Activated naive CD8-positive, alpha-beta T cell treated with anti-CD3 and anti-CD28 coated beads, Interleukin-2, amount 50 U/mL, for 24 hours (primary cell): ENCODE data around the gene JAKMIP2.

Experiments used
- ATAC-seq: fragments of 150-1000 bp; cut with Tn5 transposase; one replicate; pipeline ENCODE4 v1.10.0; 2021
- DNase-seq: peaks from one replicate; pipeline ENCODE4 v3.0.0; 2021
- H3K27ac Mint-ChIP-seq: one replicate; pipeline ENCODE4 v1.8.0; 2021; ENCODE audit warnings: mild to moderate bottlenecking, mixed read lengths
- H3K27me3 Mint-ChIP-seq: one replicate; pipeline ENCODE4 v1.8.0; 2021; ENCODE audit warnings: mixed read lengths
- H3K36me3 Mint-ChIP-seq: one replicate; pipeline ENCODE4 v1.8.0; 2021; ENCODE audit warnings: low read depth, mixed read lengths
- H3K4me1 Mint-ChIP-seq: one replicate; pipeline ENCODE4 v1.8.0; 2021; ENCODE audit warnings: mixed read lengths
- H3K4me3 Mint-ChIP-seq: one replicate; pipeline ENCODE4 v1.8.0; 2021; ENCODE audit warnings: mild to moderate bottlenecking, moderate library complexity, mixed read lengths
- H3K9me3 Mint-ChIP-seq: one replicate; pipeline ENCODE4 v1.8.0; 2021; ENCODE audit warnings: mixed read lengths

JAKMIP2 gene

DNA sequence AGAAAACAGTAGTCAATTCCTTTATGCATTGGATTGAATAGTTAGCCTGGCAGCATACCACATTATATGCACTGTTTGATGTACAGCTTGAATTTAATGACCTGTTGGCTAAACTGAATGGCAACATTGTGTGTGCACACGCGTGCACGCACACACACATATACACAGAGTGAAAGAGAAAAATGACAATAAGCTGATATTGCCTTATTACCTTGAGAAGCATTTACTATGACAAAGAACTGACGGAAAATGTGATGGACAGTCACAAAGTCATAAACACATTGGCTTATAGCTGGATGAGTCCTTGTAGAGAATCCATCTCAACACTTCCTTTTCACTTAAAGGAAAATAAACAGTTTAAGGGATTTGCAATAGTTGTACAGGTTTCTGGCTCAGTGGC is 15.5 kb downstream of the JAKMIP2 start:
- no peak for ATAC-seq
- no peak overlapping the region for H3K27ac Mint-ChIP-seq
- peaks cover 3% of the 10 kb centered on the region for H3K9me3 Mint-ChIP-seq
- no peaks in the 10 kb centered on the region for H3K4me1 Mint-ChIP-seq
- DNase-seq = no peak
- no peaks in the 10 kb centered on the region for H3K36me3 Mint-ChIP-seq
- no peak overlapping the region for H3K4me3 Mint-ChIP-seq
- H3K27me3 Mint-ChIP-seq = no peaks in the 10 kb centered on the region

DNA sequence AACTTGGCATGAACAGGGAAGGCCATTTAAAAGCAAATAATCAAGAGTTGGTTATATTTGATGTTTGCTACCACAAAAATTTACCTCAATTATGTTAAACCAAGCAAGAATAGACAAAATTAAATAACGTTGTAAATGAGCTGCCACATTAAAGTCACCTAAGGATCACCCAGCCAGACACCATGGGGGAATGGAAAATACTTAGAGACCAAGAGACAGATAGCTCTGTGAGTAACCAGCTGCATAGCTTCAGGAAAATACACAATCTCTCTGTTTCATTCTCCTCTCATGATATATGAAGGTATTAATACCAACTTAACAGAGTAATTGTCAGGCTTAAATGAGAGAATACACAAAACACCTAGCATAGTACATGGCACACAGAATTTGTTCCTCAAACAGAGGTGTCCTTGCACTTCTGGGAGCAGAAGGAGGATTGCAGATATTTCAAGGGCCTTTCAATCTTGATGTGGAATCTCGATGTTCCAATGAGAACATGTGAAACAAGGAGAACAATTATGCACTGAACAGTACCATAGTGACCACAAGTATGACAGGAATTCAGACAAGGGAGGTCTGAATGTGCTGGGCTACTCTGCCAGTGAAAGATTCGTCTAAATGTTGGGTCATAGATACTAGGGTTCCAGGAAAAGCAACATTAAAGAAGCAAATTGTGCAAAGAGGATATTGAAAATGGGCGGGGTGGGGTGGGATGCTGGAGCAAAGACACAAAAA is 18.6 kb downstream of the JAKMIP2 start:
- no peaks in the 10 kb centered on the region for H3K27me3 Mint-ChIP-seq
- DNase-seq (no peak), ATAC-seq (no peak)
- H3K27ac Mint-ChIP-seq = no peak overlapping the region
- no peaks in the 10 kb centered on the region for H3K4me1 Mint-ChIP-seq
- no peak overlapping the region for H3K4me3 Mint-ChIP-seq
- H3K9me3 Mint-ChIP-seq = peaks cover 3% of the 10 kb centered on the region
- no peaks in the 10 kb centered on the region for H3K36me3 Mint-ChIP-seq

DNA sequence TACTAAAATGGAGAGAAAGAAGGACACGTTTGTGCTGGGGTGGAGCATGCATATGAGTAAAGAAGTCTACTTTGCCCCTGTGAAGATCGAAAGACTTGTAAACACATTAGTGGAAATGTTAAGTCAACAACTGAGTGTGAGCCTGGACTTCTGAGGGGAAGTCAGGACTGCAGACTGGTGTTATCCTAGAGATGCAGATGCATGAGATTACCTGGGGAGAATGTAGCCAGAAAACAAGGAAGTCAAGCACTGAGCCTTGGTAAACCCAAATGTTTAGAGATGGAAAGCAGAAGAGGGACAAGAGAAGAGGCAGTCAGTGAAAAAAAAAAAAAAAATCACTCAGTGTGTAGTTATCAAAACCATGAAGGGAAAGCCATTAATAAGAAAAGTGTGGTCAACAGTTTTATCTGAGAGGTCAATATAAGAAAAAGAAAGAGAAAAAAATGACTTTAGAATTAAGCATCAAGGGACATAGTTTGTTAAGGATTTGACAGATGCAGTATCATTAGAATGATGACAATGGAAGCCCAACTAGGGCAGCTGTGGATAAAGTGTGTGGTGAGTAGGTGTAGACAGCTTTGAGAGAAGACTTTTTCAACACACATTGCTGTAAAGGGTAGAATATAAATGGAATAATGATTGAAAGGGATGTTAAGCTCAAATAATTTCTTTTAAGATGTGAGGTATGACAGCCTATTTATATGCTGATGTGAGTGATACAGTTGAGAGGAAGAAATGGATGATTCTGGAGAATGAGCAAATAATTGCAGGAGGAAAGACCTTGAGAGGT is 22.2 kb downstream of the JAKMIP2 start:
- no peak for DNase-seq
- Mint-ChIP-seq H3K27ac (no peak overlapping the region), H3K36me3 (no peaks in the 10 kb centered on the region), H3K27me3 (no peaks in the 10 kb centered on the region), H3K4me3 (no peak overlapping the region), H3K4me1 (no peaks in the 10 kb centered on the region), H3K9me3 (peaks cover 3% of the 10 kb centered on the region)
- no peak for ATAC-seq

DNA sequence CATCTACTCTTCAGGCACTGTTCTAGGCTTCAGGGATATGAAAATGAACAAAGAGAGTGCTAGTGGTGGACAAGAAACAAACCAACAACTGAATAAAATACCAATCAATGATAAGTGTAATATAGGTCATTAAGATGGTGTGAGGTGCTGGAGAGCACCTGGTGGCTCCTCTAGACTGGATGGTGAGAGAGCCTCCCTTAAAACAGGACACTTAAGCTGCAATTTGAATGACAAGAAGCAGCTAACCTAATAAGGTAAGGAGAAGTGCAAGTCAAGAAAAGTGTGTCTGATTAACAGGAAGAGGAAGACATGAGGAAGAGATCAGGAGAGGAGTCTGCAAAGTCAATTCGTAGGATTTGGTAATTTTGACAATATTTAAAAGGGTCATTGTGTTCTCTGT is 23.1 kb downstream of the JAKMIP2 start:
- H3K4me3 Mint-ChIP-seq = no peak overlapping the region
- no peaks in the 10 kb centered on the region for H3K36me3 Mint-ChIP-seq
- H3K27ac Mint-ChIP-seq = no peak overlapping the region
- H3K9me3 Mint-ChIP-seq = peaks cover 3% of the 10 kb centered on the region
- ATAC-seq (no peak), DNase-seq (no peak)
- H3K4me1 Mint-ChIP-seq = no peaks in the 10 kb centered on the region
- no peaks in the 10 kb centered on the region for H3K27me3 Mint-ChIP-seq

DNA sequence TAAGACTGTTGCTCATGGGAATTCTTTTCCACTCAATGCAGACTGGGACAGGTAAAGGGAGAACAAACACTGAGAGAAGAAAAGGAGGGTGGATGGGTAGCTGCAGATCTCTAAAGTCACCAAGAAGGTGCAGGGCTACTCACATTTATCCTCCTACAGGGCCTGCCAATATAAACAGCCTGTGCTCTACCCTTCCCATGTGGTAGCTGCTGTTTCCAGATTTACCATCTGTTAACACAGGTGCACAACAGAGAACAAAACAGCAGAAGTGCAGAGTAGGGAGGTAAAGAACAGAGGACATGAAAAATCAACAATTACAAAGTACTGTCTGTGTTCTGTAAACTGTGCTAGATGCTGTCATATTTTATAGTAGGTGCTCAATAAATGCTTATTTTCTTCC is 26.0 kb downstream of the JAKMIP2 start:
- no peak overlapping the region for H3K27ac Mint-ChIP-seq
- ATAC-seq (no peak), DNase-seq (no peak)
- H3K9me3 Mint-ChIP-seq = no peaks in the 10 kb centered on the region
- H3K27me3 Mint-ChIP-seq = no peaks in the 10 kb centered on the region
- H3K4me1 Mint-ChIP-seq = no peaks in the 10 kb centered on the region
- H3K4me3 Mint-ChIP-seq = no peak overlapping the region
- no peaks in the 10 kb centered on the region for H3K36me3 Mint-ChIP-seq

DNA sequence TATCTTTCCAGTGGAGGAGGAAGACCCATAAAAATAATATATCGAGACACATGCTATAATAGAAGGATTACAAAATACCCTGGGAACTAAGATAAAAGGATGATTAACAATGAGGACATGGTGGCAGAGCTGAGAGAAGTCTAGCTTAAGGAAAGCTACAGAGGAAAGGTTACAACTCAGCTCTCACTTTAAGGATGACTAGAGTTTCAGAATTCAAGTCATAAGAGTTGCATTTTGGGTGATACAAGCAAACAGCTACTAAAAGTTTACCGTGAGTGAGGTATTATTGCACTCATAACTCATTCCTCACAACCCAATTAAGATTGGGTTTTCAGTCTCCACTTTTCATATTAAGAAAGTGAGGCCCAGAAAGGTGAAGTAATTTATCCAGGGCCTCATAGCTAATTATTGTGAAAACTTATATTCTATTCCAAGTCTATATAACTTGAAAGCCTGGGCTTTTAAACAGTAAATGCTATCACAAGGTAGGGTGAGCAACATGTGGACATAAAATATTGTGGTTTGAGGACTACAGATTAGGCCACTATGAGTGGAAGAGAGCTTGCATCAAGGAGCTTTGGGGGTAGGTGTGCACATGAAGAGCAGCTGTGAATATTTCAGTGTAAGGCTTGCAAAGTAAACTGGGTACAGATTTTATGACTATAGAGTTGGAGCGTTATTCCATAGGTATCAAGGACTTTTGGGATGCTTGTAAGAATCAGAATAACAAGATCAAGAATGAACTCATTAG is 28.0 kb downstream of the JAKMIP2 start:
- Mint-ChIP-seq H3K27ac (no peak overlapping the region), H3K4me1 (no peaks in the 10 kb centered on the region), H3K27me3 (no peaks in the 10 kb centered on the region), H3K4me3 (no peak overlapping the region), H3K36me3 (peaks cover 3% of the 10 kb centered on the region), H3K9me3 (no peaks in the 10 kb centered on the region)
- ATAC-seq (no peak), DNase-seq (no peak)

DNA sequence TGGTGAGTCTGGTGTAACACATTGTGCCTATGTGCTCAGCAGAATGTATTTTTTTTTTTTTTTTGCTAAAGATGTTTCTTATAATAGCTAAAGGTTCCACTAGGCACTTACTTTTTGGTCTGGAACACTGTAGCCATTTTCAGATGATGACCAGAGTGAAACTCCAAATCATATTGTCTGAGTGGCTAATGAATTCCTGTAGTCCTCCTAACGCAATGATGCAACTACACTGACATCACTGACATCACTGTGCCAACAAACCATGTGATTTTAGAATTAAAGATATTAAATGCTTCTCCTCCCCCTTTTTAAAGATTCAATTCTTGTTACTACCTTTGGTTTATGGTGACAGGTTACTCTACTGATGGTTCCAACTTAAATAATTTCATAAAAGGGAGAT is 28.8 kb downstream of the JAKMIP2 start:
- H3K27me3 Mint-ChIP-seq = no peaks in the 10 kb centered on the region
- no peak overlapping the region for H3K27ac Mint-ChIP-seq
- DNase-seq (no peak), ATAC-seq (no peak)
- H3K4me3 Mint-ChIP-seq = no peak overlapping the region
- H3K36me3 Mint-ChIP-seq = peaks cover 3% of the 10 kb centered on the region
- H3K9me3 Mint-ChIP-seq = no peaks in the 10 kb centered on the region
- no peaks in the 10 kb centered on the region for H3K4me1 Mint-ChIP-seq

DNA sequence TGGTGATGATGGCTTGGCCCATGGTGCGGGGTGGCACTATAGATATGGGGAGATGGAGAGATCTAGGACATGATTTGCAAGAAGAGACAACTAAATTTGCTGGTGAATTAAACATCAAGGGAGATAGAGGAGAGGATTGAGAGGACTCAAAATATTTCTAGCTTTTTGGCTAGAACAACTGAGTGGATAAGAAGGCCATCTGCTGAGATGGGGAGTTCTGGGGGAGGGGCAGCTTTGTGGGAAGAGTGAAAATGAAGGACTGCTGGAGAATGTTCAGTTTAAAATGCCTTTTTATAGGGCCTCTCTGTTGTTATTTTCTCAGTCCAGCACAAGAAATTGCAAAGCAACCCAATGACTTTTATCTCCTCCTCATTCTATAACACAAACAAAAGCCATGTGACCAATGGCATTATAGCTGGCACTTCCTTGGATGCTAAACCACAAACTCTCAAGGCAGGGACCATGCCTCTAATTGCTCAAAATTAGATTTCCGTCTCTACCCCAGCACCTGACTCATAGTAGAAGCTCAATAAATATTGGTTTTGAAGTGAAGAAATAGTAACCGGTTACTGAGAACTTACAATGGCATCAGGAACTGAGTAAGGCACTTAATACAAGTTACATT is 29.8 kb downstream of the JAKMIP2 start:
- H3K36me3 Mint-ChIP-seq = peaks cover 3% of the 10 kb centered on the region
- no peaks in the 10 kb centered on the region for H3K4me1 Mint-ChIP-seq
- H3K27me3 Mint-ChIP-seq = no peaks in the 10 kb centered on the region
- H3K4me3 Mint-ChIP-seq = no peak overlapping the region
- no peaks in the 10 kb centered on the region for H3K9me3 Mint-ChIP-seq
- no peak overlapping the region for H3K27ac Mint-ChIP-seq
- ATAC-seq (no peak), DNase-seq (no peak)

DNA sequence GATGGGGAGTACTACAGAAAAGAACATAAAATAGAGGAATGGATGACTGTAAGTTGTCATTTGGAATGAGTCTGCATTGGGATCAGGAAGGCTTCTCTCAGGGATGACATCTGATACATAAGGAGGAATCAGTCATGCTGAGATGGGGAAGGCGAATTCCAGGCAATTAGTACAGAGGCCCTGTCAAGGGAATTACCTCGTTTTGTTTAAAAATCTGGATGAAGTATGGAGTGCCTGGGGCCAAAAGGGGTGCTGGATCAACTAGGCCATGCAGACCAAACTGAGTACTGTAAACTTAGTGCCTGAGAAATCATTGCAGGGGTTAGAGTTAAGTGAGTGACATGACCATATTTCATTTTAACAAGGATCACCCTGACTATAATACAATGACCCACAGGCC is 30.5 kb downstream of the JAKMIP2 start:
- no peak overlapping the region for H3K27ac Mint-ChIP-seq

DNA sequence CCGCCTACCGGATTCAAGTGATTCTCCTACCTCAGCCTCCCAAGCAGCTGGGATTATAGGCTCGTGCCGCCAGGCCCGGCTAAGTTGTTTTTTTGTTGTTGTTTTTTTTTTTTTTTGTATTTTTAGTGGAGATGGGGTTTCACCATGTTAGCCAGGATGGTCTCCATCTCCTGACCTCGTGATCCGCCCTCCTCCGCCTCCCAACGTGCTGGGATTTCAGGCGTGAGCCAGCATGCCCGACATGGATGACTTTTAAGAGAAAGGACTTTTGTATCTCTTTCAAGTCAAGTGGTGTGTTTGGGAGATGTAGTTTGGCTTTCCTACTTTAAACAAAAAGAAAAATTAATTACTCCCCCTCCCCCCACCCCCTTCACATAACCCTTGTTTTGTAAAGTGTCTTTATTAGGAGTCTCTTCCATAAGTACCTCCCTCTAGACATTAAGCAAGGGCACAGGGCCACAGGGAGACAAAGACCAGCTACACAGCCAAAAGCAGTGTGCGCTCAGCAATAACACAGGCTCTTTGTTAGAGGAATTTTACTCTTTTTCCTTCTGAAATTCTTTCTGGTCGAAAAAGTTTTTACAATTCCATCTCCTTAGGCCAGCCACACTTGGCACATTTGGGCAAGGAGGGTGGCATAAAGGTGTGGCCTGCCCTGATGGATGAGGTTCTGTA is 31.2 kb downstream of the JAKMIP2 start:
- ATAC-seq (no peak), DNase-seq (no peak)
- H3K4me1 Mint-ChIP-seq = no peaks in the 10 kb centered on the region
- no peaks in the 10 kb centered on the region for H3K27me3 Mint-ChIP-seq
- no peak overlapping the region for H3K27ac Mint-ChIP-seq
- peaks cover 3% of the 10 kb centered on the region for H3K36me3 Mint-ChIP-seq
- no peak overlapping the region for H3K4me3 Mint-ChIP-seq
- H3K9me3 Mint-ChIP-seq = no peaks in the 10 kb centered on the region

More for the DNA sequence above, 30.5 kb downstream of the JAKMIP2 start:
- Mint-ChIP-seq H3K9me3 (no peaks in the 10 kb centered on the region), H3K4me3 (no peak overlapping the region), H3K27me3 (no peaks in the 10 kb centered on the region), H3K4me1 (no peaks in the 10 kb centered on the region), H3K36me3 (peaks cover 3% of the 10 kb centered on the region)
- no peak for DNase-seq
- ATAC-seq = no peak

DNA sequence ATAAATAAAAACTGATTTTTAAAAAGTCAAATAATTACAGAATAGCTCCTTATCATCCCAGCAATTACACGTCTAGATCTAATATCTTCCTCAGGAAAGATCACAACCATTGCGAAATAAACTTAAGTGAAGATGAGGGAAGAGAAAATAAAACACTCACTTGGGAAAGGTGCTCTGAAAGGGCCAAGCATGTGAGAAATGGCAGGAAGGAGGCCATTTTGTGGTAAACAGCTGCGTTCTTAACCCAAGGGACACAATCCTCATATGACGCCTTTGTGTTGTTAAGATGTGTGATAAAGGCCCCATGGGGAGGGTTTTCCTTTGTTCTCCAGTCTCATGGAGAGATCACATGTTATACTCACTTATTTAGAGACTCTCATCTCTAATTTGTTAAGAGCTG is 32.5 kb downstream of the JAKMIP2 start:
- DNase-seq (no peak), ATAC-seq (no peak)
- Mint-ChIP-seq H3K4me1 (no peaks in the 10 kb centered on the region), H3K9me3 (no peaks in the 10 kb centered on the region), H3K4me3 (no peak overlapping the region), H3K27me3 (no peaks in the 10 kb centered on the region), H3K36me3 (peaks cover 3% of the 10 kb centered on the region), H3K27ac (no peak overlapping the region)

DNA sequence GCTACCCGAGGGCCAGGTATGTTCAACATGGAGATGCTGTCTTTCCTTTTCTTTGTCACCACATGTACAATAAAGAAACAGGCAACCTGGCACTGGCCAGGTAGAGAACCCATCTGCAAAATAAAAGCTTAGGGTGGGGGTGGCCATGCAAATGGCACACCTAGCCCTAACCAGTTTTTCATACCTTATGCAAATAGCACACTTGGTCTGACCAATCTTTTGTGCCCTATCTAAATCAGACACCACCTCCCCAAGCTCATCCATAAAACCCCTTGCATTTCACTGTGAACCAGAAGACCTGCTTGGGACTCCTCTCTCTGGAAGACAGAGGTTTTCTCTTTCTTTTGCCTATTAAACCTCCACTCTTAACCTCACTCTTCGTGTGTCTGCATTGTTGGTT is 33.9 kb downstream of the JAKMIP2 start:
- Mint-ChIP-seq H3K27me3 (no peaks in the 10 kb centered on the region), H3K27ac (no peak overlapping the region), H3K4me3 (no peak overlapping the region), H3K36me3 (peaks cover 3% of the 10 kb centered on the region), H3K9me3 (no peaks in the 10 kb centered on the region), H3K4me1 (no peaks in the 10 kb centered on the region)
- DNase-seq (no peak), ATAC-seq (no peak)

DNA sequence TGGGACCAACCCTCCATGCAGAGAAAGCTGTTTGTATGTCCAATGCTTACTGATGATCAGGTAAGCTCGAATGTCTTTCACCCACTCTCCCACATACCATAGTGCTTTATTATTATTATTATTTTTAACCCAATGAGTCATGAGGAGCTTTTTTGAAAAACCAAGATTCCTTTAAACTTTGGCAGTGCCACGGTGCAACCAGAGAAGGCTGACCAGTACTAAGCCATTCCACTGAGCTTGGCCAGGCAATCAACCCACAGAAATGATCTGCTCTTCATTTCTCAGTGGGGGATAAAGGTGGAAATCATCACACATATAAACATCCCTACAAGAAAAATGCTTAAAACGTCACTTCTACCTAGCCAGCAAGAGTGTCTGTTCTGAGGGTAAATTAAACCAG is 35.5 kb downstream of the JAKMIP2 start:
- H3K27me3 Mint-ChIP-seq = no peaks in the 10 kb centered on the region
- H3K4me1 Mint-ChIP-seq = no peaks in the 10 kb centered on the region
- H3K4me3 Mint-ChIP-seq = no peak overlapping the region
- H3K9me3 Mint-ChIP-seq = no peaks in the 10 kb centered on the region
- ATAC-seq (no peak), DNase-seq (no peak)
- peaks cover 3% of the 10 kb centered on the region for H3K36me3 Mint-ChIP-seq
- H3K27ac Mint-ChIP-seq = no peak overlapping the region

DNA sequence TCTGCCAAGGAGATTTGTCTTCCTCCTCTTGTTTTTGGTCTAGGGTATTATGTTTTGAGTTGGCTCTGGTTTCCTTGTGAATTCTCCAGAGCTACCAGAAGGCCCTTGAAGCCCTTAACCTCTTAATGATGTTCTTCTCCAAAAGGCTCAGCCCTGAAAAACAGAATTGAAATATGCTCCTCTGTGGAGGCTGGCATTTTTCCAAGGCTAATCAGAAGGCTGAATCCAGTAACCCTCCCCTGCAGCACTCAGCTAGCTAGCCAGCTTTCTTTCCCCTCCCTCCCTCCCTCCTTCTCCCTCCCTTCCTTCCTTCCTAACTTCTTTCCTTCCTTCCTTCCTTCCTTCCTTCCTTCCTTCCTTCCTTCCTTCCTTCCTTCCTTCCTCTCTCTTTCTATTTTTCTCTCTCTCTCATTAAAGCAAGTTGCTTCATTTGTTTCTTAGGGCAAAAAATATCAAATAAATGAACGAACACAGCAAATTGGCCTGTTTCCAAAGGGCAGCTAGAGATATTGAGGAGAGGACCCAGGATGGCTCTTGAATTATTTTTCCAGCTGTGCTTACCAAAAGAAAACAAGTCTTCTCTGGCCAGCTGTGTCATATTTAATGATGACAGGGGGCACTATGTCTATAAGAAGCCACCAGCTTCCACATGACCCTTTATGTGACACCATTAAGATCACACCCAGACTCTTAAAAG is 38.7 kb downstream of the JAKMIP2 start:
- DNase-seq (no peak), ATAC-seq (no peak)
- H3K27ac Mint-ChIP-seq = no peak overlapping the region

More for the DNA sequence above, 38.7 kb downstream of the JAKMIP2 start:
- Mint-ChIP-seq H3K27me3 (no peaks in the 10 kb centered on the region), H3K4me3 (no peak overlapping the region), H3K9me3 (no peaks in the 10 kb centered on the region), H3K36me3 (no peaks in the 10 kb centered on the region), H3K4me1 (no peaks in the 10 kb centered on the region)
